ENCODE measurements around the gene PAQR6.

The PAQR6 gene

DNA sequence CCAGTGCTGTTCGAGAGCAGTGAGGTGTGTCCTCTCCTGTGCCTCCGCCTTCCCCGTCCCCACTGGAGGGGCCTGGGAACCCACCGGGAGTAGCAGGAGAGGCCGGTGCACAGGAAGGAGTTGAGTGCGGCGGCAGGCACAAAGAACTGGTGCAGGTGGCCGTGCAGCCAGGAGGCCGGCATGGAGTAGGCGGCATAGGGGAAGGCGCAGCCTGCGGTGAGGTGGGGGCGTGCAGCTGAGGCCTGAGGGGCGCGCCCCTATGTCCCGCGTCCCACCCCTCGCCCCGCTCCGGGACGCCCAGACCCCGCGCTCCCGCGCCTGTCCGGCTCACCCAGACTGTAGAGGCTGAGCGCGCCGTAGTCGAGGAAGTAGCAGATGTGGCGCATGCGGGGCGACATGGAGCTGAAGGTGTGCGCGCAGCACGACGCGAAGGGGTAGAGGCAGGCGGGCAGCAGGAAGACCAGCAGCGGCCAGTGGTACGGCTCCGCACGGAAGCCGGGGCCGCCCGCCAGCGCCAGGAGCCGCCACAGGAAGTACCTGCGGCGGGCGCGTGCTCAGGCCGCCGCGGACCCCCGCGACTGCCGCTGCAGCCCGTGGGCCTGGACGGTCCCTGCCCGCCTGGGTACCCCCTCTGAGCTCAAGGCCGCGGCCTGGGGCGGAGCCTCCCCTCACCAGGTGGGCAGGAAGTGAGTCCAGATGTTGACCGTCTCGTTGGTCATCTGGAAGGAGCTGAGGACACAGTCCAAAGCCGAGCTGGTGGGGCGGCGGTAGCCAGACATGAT, 2.2 kb downstream of the PAQR6 start:
- Histone ChIP-seq H3K4me3 (ENCODE audit: low read length) (peak overlapping the region; percentile 43), H3K9me3 (ENCODE audit: insufficient read depth, low read depth, low read length) (no peaks in the 10 kb centered on the region), H3K27me3 (ENCODE audit: insufficient read depth, low read length) (peaks cover 7% of the 10 kb centered on the region; the same call in 1 of the 2 replicates), H3K36me3 (ENCODE audit: insufficient read depth, low read length) (peaks cover 19% of the 10 kb centered on the region), H3K27ac (ENCODE audit: low read depth, low read length) (no peak overlapping the region), H3K4me1 (ENCODE audit: insufficient read depth, low read length) (peaks cover 7% of the 10 kb centered on the region), H3K9ac (ENCODE audit: low read depth, low read length) (peak overlapping the region; percentile 47)
- WGBS: 94% methylated on average over 69 of the region's 69 CpGs

DNA sequence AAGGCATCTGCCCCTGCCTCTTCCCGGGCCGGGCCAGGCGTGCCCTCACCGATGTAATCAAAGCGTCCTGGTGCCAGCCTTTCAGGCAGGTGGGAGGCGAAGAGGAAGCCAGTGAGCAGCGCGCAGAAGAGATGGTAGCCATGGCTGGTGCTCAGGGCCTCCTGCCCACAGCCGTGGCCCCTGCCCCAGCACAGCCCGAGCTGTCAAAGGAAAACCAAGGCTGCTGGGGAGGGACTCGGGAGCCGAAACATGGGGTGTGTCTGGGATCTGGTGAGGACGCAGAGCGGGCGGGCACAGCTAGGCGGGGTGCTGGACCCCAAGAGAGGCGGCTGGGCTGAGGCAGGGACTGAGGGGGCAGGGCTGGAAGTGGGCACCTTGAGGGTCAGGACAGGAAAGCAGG, 3.1 kb downstream of the PAQR6 start:
- Histone ChIP-seq H3K36me3 (ENCODE audit: insufficient read depth, low read length) (peaks cover 14% of the 10 kb centered on the region), H3K9me3 (ENCODE audit: insufficient read depth, low read depth, low read length) (no peaks in the 10 kb centered on the region), H3K9ac (ENCODE audit: low read depth, low read length) (no peak overlapping the region), H3K27ac (ENCODE audit: low read depth, low read length) (no peak overlapping the region), H3K4me3 (ENCODE audit: low read length) (no peak overlapping the region), H3K4me1 (ENCODE audit: insufficient read depth, low read length) (peaks cover 7% of the 10 kb centered on the region), H3K27me3 (ENCODE audit: insufficient read depth, low read length) (peaks cover 7% of the 10 kb centered on the region; the same call in 1 of the 2 replicates)
- 96% methylated on average over 17 of the region's 17 CpGs for WGBS

DNA sequence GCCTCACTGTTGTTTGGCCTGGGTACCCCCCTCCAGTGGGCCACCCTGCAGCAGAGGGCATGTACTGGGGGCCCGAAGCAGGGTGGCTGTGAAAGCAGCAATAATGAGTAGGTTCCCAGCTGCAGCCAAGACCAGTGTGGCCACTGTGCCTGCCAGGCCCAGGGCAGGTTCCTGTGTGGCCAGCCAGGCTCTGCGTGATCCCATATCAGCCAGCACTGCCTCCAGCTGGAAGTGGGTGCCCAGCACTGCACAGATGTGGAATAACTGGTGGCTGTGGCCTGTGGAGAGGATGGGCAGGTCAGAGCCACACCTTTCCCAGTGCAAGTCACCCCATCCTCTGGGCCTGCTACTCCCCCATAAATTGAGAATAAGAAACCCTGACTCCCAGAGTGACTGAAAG, 3.7 kb downstream of the PAQR6 start:
- peaks cover 7% of the 10 kb centered on the region for H3K4me1 ChIP-seq (ENCODE audit: insufficient read depth, low read length)
- no peak overlapping the region for H3K27ac ChIP-seq (ENCODE audit: low read depth, low read length)
- no peak overlapping the region for H3K4me3 ChIP-seq (ENCODE audit: low read length)
- WGBS: 89% methylated on average over 2 of the region's 2 CpGs
- H3K27me3 ChIP-seq (ENCODE audit: insufficient read depth, low read length): peaks cover 7% of the 10 kb centered on the region; the same call in 1 of the 2 replicates
- no peaks in the 10 kb centered on the region for H3K9me3 ChIP-seq (ENCODE audit: insufficient read depth, low read depth, low read length)
- peaks cover 14% of the 10 kb centered on the region for H3K36me3 ChIP-seq (ENCODE audit: insufficient read depth, low read length)
- H3K9ac ChIP-seq (ENCODE audit: low read depth, low read length): no peak overlapping the region

DNA sequence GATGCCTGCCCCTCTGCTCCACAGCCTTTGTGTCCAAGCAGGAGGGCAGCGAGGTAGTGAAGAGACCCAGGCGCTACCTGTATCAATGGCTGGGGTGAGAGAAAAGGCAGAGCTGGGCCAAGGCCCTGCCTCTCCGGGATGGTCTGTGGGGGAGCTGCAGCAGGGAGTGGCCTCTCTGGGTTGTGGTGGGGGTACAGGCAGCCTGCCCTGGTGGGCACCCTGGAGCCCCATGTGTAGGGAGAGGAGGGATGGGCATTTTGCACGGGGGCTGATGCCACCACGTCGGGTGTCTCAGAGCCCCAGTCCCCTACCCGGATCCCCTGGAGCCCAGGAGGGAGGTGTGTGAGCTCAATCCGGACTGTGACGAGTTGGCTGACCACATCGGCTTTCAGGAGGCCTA, 5.1 kb downstream of the PAQR6 start:
- Histone ChIP-seq H3K4me1 (ENCODE audit: insufficient read depth, low read length) (peaks cover 4% of the 10 kb centered on the region; the same call in 1 of the 2 replicates), H3K9ac (ENCODE audit: low read depth, low read length) (no peak overlapping the region), H3K36me3 (ENCODE audit: insufficient read depth, low read length) (peaks cover 24% of the 10 kb centered on the region), H3K27ac (ENCODE audit: low read depth, low read length) (no peak overlapping the region), H3K9me3 (ENCODE audit: insufficient read depth, low read depth, low read length) (no peaks in the 10 kb centered on the region), H3K4me3 (ENCODE audit: low read length) (no peak overlapping the region), H3K27me3 (ENCODE audit: insufficient read depth, low read length) (peaks cover 7% of the 10 kb centered on the region; the same call in 1 of the 2 replicates)
- WGBS: 93% methylated on average over 10 of the region's 10 CpGs

DNA sequence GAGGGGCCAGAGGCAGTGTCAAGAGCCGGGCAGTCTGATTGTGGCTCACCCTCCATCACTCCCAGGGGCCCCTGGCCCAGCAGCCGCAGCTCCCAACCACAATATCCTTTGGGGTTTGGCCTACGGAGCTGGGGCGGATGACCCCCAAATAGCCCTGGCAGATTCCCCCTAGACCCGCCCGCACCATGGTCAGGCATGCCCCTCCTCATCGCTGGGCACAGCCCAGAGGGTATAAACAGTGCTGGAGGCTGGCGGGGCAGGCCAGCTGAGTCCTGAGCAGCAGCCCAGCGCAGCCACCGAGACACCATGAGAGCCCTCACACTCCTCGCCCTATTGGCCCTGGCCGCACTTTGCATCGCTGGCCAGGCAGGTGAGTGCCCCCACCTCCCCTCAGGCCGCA, 5.9 kb downstream of the PAQR6 start, which contains the start of gene BGLAP:
Gene BGLAP, plus strand, starts transcription at position 259 of the 400 bp plus-strand sequence. Its CDS starts 48 bp downstream, at position 307.
- Histone ChIP-seq H3K27ac (ENCODE audit: low read depth, low read length) (no peak within 1 kb of the TSS), H3K27me3 (ENCODE audit: insufficient read depth, low read length) (peaks cover 7% of the 10 kb centered on the region; the same call in 1 of the 2 replicates), H3K4me3 (ENCODE audit: low read length) (no peak within 1 kb of the TSS), H3K4me1 (ENCODE audit: insufficient read depth, low read length) (peaks cover 4% of the 10 kb centered on the region; the same call in 1 of the 2 replicates), H3K9me3 (ENCODE audit: insufficient read depth, low read depth, low read length) (no peaks in the 10 kb centered on the region), H3K36me3 (ENCODE audit: insufficient read depth, low read length) (peaks cover 31% of the 10 kb centered on the region), H3K9ac (ENCODE audit: low read depth, low read length) (no peak within 1 kb of the TSS)
- WGBS: 92% methylated on average over 14 of the region's 14 CpGs

DNA sequence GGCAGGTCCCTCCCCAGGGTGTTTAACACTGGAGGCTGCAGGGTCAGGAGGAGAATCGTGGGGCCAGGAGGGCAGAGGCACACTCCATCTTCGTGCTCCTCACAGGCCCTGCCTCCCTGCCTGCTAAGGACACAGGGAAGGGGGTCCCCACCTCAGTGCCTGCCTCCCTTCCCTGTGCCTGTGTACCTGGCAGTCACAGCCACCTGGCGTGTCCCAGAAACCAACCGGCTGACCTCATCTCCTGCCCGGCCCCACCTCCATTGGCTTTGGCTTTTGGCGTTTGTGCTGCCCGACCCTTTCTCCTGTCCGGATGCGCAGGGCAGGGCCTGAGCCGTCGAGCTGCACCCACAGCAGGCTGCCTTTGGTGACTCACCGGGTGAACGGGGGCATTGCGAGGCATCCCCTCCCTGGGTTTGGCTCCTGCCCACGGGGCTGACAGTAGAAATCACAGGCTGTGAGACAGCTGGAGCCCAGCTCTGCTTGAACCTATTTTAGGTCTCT, 6.5 kb downstream of the PAQR6 start:
- H3K9ac ChIP-seq (ENCODE audit: low read depth, low read length): no peak overlapping the region
- WGBS: 71% methylated on average over 15 of the region's 15 CpGs

DNA sequence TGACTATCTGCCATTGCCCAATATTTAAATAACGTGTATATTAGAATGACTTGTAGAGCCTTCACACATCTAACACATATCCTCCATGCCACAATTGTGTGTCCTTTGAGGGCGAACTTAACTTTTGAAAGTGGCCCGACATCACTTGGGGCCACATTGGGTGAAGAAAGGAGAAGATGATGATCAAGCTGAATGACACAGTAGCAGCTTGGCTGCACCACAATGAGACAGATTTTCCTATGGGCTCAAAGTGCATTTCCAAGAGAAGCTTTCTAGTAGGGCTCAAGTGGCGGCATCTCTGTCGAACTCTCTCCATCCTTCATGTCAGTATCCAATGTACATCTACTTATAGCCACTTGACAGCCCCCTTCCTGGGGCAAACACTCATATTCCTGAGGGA, 9.6 kb downstream of the PAQR6 start:
- no peak overlapping the region for H3K9ac ChIP-seq (ENCODE audit: low read depth, low read length)
- H3K4me1 ChIP-seq (ENCODE audit: insufficient read depth, low read length): no peaks in the 10 kb centered on the region
- H3K9me3 ChIP-seq (ENCODE audit: insufficient read depth, low read depth, low read length): no peaks in the 10 kb centered on the region
- H3K4me3 ChIP-seq (ENCODE audit: low read length): no peak overlapping the region
- H3K36me3 ChIP-seq (ENCODE audit: insufficient read depth, low read length): peaks cover 61% of the 10 kb centered on the region
- H3K27ac ChIP-seq (ENCODE audit: low read depth, low read length): no peak overlapping the region
- 97% methylated on average over 5 of the region's 5 CpGs for WGBS
- no peaks in the 10 kb centered on the region for H3K27me3 ChIP-seq (ENCODE audit: insufficient read depth, low read length)

More for the DNA sequence above, 6.5 kb downstream of the PAQR6 start:
- peaks cover 36% of the 10 kb centered on the region for H3K36me3 ChIP-seq (ENCODE audit: insufficient read depth, low read length)
- H3K4me1 ChIP-seq (ENCODE audit: insufficient read depth, low read length): no peaks in the 10 kb centered on the region
- H3K27me3 ChIP-seq (ENCODE audit: insufficient read depth, low read length): peaks cover 7% of the 10 kb centered on the region; the same call in 1 of the 2 replicates
- no peak overlapping the region for H3K27ac ChIP-seq (ENCODE audit: low read depth, low read length)
- no peak overlapping the region for H3K4me3 ChIP-seq (ENCODE audit: low read length)
- no peaks in the 10 kb centered on the region for H3K9me3 ChIP-seq (ENCODE audit: insufficient read depth, low read depth, low read length)

DNA sequence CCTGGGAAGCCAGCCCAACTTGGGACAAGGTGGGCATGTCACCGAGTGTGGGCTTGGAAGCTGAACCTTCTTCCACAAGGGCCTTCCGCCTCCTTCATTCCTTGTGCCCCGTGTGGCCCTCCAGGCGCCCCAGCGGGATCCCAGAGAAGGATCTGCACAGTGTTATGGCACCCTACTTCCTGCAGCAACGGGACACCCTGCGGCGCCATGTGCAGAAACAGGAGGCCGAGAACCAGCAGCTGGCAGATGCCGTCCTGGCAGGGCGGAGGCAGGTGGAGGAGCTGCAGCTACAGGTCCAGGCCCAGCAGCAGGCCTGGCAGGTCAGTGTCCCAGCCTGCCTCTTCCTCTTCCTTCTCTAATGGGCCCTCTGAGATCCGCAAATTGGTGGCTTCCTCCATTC, 11.7 kb downstream of the PAQR6 start:
- Histone ChIP-seq H3K9me3 (ENCODE audit: insufficient read depth, low read depth, low read length) (no peaks in the 10 kb centered on the region), H3K27me3 (ENCODE audit: insufficient read depth, low read length) (no peaks in the 10 kb centered on the region), H3K27ac (ENCODE audit: low read depth, low read length) (no peak overlapping the region), H3K4me3 (ENCODE audit: low read length) (no peak overlapping the region), H3K4me1 (ENCODE audit: insufficient read depth, low read length) (no peaks in the 10 kb centered on the region), H3K9ac (ENCODE audit: low read depth, low read length) (no peak overlapping the region), H3K36me3 (ENCODE audit: insufficient read depth, low read length) (peaks cover 67% of the 10 kb centered on the region)
- WGBS: 97% methylated on average over 12 of the region's 12 CpGs

DNA sequence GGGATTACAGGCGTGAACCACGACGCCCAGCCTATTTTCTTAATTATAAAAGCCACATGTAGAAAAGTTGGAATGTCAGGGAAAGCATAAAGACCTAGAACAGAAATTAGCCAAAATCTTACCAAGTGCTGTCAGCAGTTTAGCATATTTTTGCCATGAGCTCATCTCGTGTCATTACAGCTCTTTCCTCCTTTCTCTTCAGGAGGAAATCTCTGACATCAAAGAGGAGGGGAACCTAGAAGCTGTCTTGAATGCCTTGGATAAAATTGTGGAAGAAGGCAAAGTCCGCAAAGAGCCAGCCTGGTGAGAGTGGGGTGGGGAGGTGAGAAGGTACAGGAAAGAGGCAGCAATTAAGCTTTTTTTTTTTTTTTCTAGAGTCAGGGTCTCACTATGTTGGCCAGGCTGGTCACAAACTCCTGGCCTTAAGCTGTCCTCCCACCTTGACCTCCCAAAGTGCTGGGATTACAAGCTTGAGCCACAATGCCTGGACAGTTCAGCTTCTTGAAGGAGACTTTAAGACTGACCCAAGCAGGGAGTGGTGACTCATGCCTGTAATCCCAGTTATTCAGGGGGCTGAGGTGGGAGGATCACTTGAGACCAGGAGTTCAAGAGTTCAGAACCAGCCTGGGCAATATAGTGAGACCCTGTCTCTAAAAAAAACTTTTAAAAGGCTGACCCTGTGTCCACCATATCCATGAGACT, 14.3 kb downstream of the PAQR6 start:
- H3K9ac ChIP-seq (ENCODE audit: low read depth, low read length): no peak overlapping the region
- H3K27me3 ChIP-seq (ENCODE audit: insufficient read depth, low read length): no peaks in the 10 kb centered on the region
- H3K4me1 ChIP-seq (ENCODE audit: insufficient read depth, low read length): no peaks in the 10 kb centered on the region
- peaks cover 64% of the 10 kb centered on the region for H3K36me3 ChIP-seq (ENCODE audit: insufficient read depth, low read length)
- H3K27ac ChIP-seq (ENCODE audit: low read depth, low read length): no peak overlapping the region
- no peaks in the 10 kb centered on the region for H3K9me3 ChIP-seq (ENCODE audit: insufficient read depth, low read depth, low read length)
- WGBS: 90% methylated on average over 5 of the region's 5 CpGs
- H3K4me3 ChIP-seq (ENCODE audit: low read length): no peak overlapping the region

DNA sequence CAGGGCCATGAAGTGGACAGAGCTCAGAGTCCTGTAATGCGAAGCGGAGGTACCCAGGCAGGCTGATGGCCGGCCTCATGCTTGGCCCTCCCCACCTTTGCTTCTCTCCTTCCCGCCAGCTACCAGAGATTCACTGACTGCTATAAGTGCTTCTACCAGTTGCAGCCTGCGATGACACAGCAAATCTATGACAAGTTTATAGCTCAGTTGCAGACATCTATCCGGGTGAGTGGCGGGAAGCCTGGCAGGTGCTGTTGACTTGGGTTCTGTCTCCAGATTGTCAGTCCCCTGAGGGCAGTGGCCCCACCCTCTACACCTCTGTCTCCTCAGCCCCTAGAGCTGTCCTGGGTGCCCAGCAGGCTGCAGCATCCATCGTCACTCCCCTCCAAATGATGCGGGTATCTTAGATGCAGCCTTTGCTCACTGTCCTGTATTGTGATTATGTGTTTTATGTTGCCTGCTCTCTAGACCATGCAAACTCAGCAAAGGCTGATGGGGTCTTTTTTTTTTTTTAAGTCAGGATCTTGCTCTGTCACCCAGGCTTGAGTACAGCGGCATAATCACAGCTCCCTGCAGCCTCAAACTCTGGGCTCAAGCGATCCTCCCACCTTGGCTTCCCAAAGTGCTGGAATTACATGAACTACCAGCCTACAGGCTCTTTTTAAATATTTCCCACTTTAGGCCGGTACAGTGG, 15.5 kb downstream of the PAQR6 start:
- no peak overlapping the region for H3K27ac ChIP-seq (ENCODE audit: low read depth, low read length)
- 93% methylated on average over 12 of the region's 12 CpGs for WGBS
- peaks cover 57% of the 10 kb centered on the region for H3K36me3 ChIP-seq (ENCODE audit: insufficient read depth, low read length)
- no peak overlapping the region for H3K9ac ChIP-seq (ENCODE audit: low read depth, low read length)
- no peaks in the 10 kb centered on the region for H3K27me3 ChIP-seq (ENCODE audit: insufficient read depth, low read length)
- H3K4me1 ChIP-seq (ENCODE audit: insufficient read depth, low read length): no peaks in the 10 kb centered on the region
- no peaks in the 10 kb centered on the region for H3K9me3 ChIP-seq (ENCODE audit: insufficient read depth, low read depth, low read length)
- no peak overlapping the region for H3K4me3 ChIP-seq (ENCODE audit: low read length)

DNA sequence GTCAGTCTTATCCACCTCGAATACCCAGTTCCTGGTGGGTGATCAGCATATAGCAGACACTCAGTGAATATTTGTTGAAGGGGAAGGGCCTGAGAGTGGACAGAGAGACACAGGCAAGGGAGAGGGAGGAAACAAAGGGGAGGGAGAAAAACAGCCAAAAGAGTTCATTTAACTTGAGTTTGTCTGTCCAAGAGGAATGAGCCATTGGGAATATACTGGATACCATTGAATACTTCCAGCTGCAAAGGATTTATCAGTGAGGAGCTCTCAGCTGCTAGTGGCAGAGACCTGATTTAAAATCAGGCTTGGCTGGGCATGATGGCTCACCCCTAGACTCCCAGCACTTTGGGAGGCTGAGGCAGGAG, 17.4 kb downstream of the PAQR6 start:
- Histone ChIP-seq H3K4me1 (ENCODE audit: insufficient read depth, low read length) (no peaks in the 10 kb centered on the region), H3K36me3 (ENCODE audit: insufficient read depth, low read length) (peaks cover 52% of the 10 kb centered on the region), H3K27ac (ENCODE audit: low read depth, low read length) (no peak overlapping the region), H3K9me3 (ENCODE audit: insufficient read depth, low read depth, low read length) (no peaks in the 10 kb centered on the region), H3K27me3 (ENCODE audit: insufficient read depth, low read length) (no peaks in the 10 kb centered on the region), H3K4me3 (ENCODE audit: low read length) (no peak overlapping the region), H3K9ac (ENCODE audit: low read depth, low read length) (no peak overlapping the region)
- 100% methylated on average over 1 of the region's 1 CpG for WGBS
